NT2/D1 (cell line): ENCODE measurements around the gene ZNRF1.
"Not testable (repeated sequence)": the region's sequence is repeated elsewhere in the genome, so short reads cannot be mapped to it uniquely, and the experiment has no call there.

Experiments
- DNase-seq: peaks from one replicate; pipeline ENCODE4 v3.0.0-alpha.2; 2011; ENCODE audit warnings: low read depth, low spot score
- H3K27me3 ChIP-seq: 2 replicates; pipeline ENCODE4 v1.6.0; 2011; ENCODE audit warnings: mild to moderate bottlenecking; ENCODE audit not compliant: insufficient read length, insufficient read depth
- H3K36me3 ChIP-seq: 2 replicates; pipeline ENCODE4 v1.6.1; 2011; ENCODE audit warnings: mild to moderate bottlenecking, low read length, mixed read lengths; ENCODE audit not compliant: insufficient read depth, insufficient read length
- H3K4me1 ChIP-seq: 2 replicates; pipeline ENCODE4 v1.5.1; 2011; ENCODE audit not compliant: insufficient read depth, insufficient read length
- H3K4me3 ChIP-seq: 2 replicates; pipeline ENCODE4 v1.5.1; 2011; ENCODE audit warnings: low read depth; ENCODE audit not compliant: insufficient read length
- H3K9ac ChIP-seq: 2 replicates; pipeline ENCODE4 v1.6.0; 2011; ENCODE audit warnings: low read depth; ENCODE audit not compliant: insufficient read length
- H3K9me3 ChIP-seq: 2 replicates; pipeline ENCODE4 v1.5.1; 2011; ENCODE audit warnings: mild to moderate bottlenecking, low read length; ENCODE audit not compliant: insufficient read depth
- SUZ12 ChIP-seq: IDR thresholded peaks from 2 replicates; pipeline ENCODE4 v1.6.1; 2011; ENCODE audit not compliant: insufficient read length, insufficient read depth; ENCODE audit errors: extremely low read depth
- YY1 ChIP-seq: IDR thresholded peaks from 2 replicates; pipeline ENCODE4 v1.6.1; 2011; ENCODE audit not compliant: insufficient read length, insufficient read depth
- ZNF274 ChIP-seq: IDR thresholded peaks from 2 replicates; pipeline ENCODE4 v1.6.1; 2011; ENCODE audit warnings: mild to moderate bottlenecking, low read depth, low read length

ZNRF1 gene

GRCh38 chr16:75012380-75013081, 13.7 kb downstream of the ZNRF1 start:
- no peaks in the 10 kb centered on the region for H3K27me3 ChIP-seq
- H3K9ac ChIP-seq: no peak overlapping the region
- no peak overlapping the region for H3K4me3 ChIP-seq
- no peak for DNase-seq
- H3K36me3 ChIP-seq: peaks cover 4% of the 10 kb centered on the region
- no peaks in the 10 kb centered on the region for H3K4me1 ChIP-seq
- TF ChIP-seq ZNF274 (no peak), YY1 (no peak), SUZ12 (no peak)
- no peaks in the 10 kb centered on the region for H3K9me3 ChIP-seq

GRCh38 chr16:75013123-75013522, 14.3 kb downstream of the ZNRF1 start:
- not testable (repeated sequence) for H3K9me3 ChIP-seq, DNase-seq, H3K36me3 ChIP-seq, H3K4me1 ChIP-seq, H3K4me3 ChIP-seq, H3K27me3 ChIP-seq, H3K9ac ChIP-seq

- no peak for DNase-seq
Observed at GRCh38 chr16:75014318-75014717, 15.5 kb downstream of the ZNRF1 start.

GRCh38 chr16:75016451-75017081, 17.7 kb downstream of the ZNRF1 start:
- DNase-seq, H3K36me3 ChIP-seq, H3K4me1 ChIP-seq, H3K9ac ChIP-seq, H3K27me3 ChIP-seq, H3K4me3 ChIP-seq: not testable (repeated sequence)
- H3K9me3 ChIP-seq: peaks cover 18% of the 10 kb centered on the region

More at GRCh38 chr16:75014318-75014717, 15.5 kb downstream of the ZNRF1 start:
- Histone ChIP-seq H3K27me3 (no peaks in the 10 kb centered on the region), H3K4me1 (no peaks in the 10 kb centered on the region), H3K9ac (no peak overlapping the region), H3K9me3 (no peaks in the 10 kb centered on the region), H3K36me3 (no peaks in the 10 kb centered on the region), H3K4me3 (no peak overlapping the region)
- no peak for TF ChIP-seq YY1
- no peak for TF ChIP-seq ZNF274

GRCh38 chr16:75017670-75018525, 19.1 kb downstream of the ZNRF1 start:
- peaks cover 23% of the 10 kb centered on the region for H3K9me3 ChIP-seq
- H3K9ac ChIP-seq: no peak overlapping the region
- TF ChIP-seq ZNF274 (no peak), YY1 (no peak), SUZ12 (no peak)
- no peak overlapping the region for H3K4me3 ChIP-seq
- H3K27me3 ChIP-seq: no peaks in the 10 kb centered on the region
- peaks cover 3% of the 10 kb centered on the region for H3K36me3 ChIP-seq
- no peak for DNase-seq
- no peaks in the 10 kb centered on the region for H3K4me1 ChIP-seq

- H3K9me3 ChIP-seq: peaks cover 23% of the 10 kb centered on the region
- no peak for DNase-seq
- peaks cover 3% of the 10 kb centered on the region for H3K36me3 ChIP-seq
- TF ChIP-seq ZNF274 (no peak), YY1 (no peak), SUZ12 (no peak)
- no peaks in the 10 kb centered on the region for H3K4me1 ChIP-seq
- no peak overlapping the region for H3K9ac ChIP-seq
- H3K4me3 ChIP-seq: no peak overlapping the region
- no peaks in the 10 kb centered on the region for H3K27me3 ChIP-seq
Observed at GRCh38 chr16:75019007-75019406, 20.2 kb downstream of the ZNRF1 start.

GRCh38 chr16:75019586-75019985, 20.8 kb downstream of the ZNRF1 start:
- Histone ChIP-seq H3K9me3 (peaks cover 23% of the 10 kb centered on the region), H3K4me3 (no peak overlapping the region), H3K9ac (no peak overlapping the region), H3K36me3 (peaks cover 3% of the 10 kb centered on the region), H3K27me3 (no peaks in the 10 kb centered on the region), H3K4me1 (no peaks in the 10 kb centered on the region)
- no peak for DNase-seq
- TF ChIP-seq SUZ12 (no peak), YY1 (no peak), ZNF274 (no peak)
